DND-41 (cell line): Measurements from ENCODE around the gene PANK1.

ENCODE experiments used
- ATAC-seq: fragments of 200-7000 bp; cut with Tn5 transposase; 3 replicates; pipeline ENCODE4 v1.9.1; 2021; ENCODE audit warnings: low read depth; ENCODE audit not compliant: insufficient read depth
- DNase-seq: peaks from one replicate; pipeline ENCODE4 v3.0.0-alpha.2; 2020
- H2AFZ ChIP-seq: 2 replicates; pipeline ENCODE4 v1.6.0; 2012; ENCODE audit warnings: low read depth, low read length
- H3K27ac ChIP-seq: 2 replicates; pipeline ENCODE4 v1.5.1; 2012; ENCODE audit warnings: low read length, inconsistent platforms
- H3K27me3 ChIP-seq: fragments of 200-600 bp; sonication (generic); 2 replicates; pipeline ENCODE4 v1.6.0; 2012; ENCODE audit warnings: low read length, mild to moderate bottlenecking, inconsistent platforms; ENCODE audit not compliant: insufficient read depth, poor library complexity
- H3K36me3 ChIP-seq: 2 replicates; pipeline ENCODE4 v1.5.1; 2012; ENCODE audit warnings: low read length, inconsistent platforms; ENCODE audit not compliant: insufficient read depth
- H3K4me1 ChIP-seq: 2 replicates; pipeline ENCODE4 v1.5.1; 2012; ENCODE audit warnings: mild to moderate bottlenecking, low read length; ENCODE audit not compliant: insufficient read depth
- H3K4me2 ChIP-seq: 2 replicates; pipeline ENCODE4 v1.6.0; 2012; ENCODE audit warnings: mild to moderate bottlenecking, moderate library complexity, low read length, inconsistent platforms; ENCODE audit not compliant: insufficient read depth
- H3K4me3 ChIP-seq, 2 experiments: fragments of 200-600 bp in 1 of 2; shearing (Covaris generic) in 1 of 2; 2 replicates each; pipeline ENCODE4 v1.5.1; 2012 to 2016; ENCODE audit warnings: inconsistent platforms in 2 of 2, low read length in 2 of 2, mild to moderate bottlenecking in 2 of 2, low read depth in 1 of 2, moderate library complexity in 1 of 2
- H3K79me2 ChIP-seq: 2 replicates; pipeline ENCODE4 v1.6.0; 2012; ENCODE audit warnings: low read length, inconsistent platforms; ENCODE audit not compliant: insufficient read depth
- H3K9ac ChIP-seq: 2 replicates; pipeline ENCODE4 v1.6.0; 2012; ENCODE audit warnings: low read depth, mild to moderate bottlenecking, inconsistent platforms, low read length, moderate library complexity
- H3K9me3 ChIP-seq: 2 replicates; pipeline ENCODE4 v1.5.1; 2012; ENCODE audit warnings: low read length, moderate library complexity, mild to moderate bottlenecking, inconsistent platforms; ENCODE audit not compliant: insufficient read depth, severe bottlenecking
- H4K20me1 ChIP-seq: 2 replicates; pipeline ENCODE4 v1.6.0; 2012; ENCODE audit warnings: low read length; ENCODE audit not compliant: insufficient read depth
- CTCF ChIP-seq: IDR thresholded peaks from 2 replicates; pipeline ENCODE4 v1.5.1; 2012; ENCODE audit warnings: borderline replicate concordance, low read length, moderate library complexity, mild to moderate bottlenecking; ENCODE audit not compliant: poor library complexity, severe bottlenecking; ENCODE audit errors: extremely low read depth
- EZH2 ChIP-seq: IDR thresholded peaks from 3 replicates; pipeline ENCODE4 v1.6.1; 2012; ENCODE audit warnings: borderline replicate concordance, low read depth, mild to moderate bottlenecking, moderate library complexity, low read length, inconsistent platforms; ENCODE audit not compliant: severe bottlenecking

Gene PANK1

DNA sequence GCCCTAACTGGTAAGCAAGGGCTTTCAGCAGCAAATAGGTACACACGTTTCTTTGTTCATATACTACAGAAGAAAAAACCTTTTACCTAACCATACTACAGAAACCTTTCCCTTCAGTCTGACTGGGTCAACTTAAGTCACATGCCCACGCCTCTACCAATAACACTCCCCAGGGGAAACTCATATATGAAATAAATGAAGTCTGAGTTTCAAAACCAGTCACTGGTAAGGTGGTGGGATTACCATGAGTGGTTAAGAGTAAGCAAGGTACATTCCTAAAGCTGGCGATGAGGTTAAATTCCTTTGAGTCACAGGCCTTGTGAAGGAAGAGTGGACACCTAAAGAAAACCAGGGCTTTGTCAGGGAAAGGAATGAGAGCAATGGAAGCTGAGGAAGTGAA lies 34.9 kb upstream of the PANK1 start:
- Histone ChIP-seq H2AFZ (no peak overlapping the region), H3K27ac (no peak overlapping the region), H3K27me3 (peaks cover 4% of the 10 kb centered on the region), H3K4me3 (no peak overlapping the region), H4K20me1 (no peaks in the 10 kb centered on the region), H3K9me3 (no peaks in the 10 kb centered on the region), H3K4me2 (no peak overlapping the region), H3K36me3 (no peaks in the 10 kb centered on the region), H3K4me1 (no peaks in the 10 kb centered on the region), H3K9ac (no peak overlapping the region), H3K79me2 (no peaks in the 10 kb centered on the region)
- no peak for DNase-seq
- no peak for ATAC-seq
- TF ChIP-seq CTCF: no peak

DNA sequence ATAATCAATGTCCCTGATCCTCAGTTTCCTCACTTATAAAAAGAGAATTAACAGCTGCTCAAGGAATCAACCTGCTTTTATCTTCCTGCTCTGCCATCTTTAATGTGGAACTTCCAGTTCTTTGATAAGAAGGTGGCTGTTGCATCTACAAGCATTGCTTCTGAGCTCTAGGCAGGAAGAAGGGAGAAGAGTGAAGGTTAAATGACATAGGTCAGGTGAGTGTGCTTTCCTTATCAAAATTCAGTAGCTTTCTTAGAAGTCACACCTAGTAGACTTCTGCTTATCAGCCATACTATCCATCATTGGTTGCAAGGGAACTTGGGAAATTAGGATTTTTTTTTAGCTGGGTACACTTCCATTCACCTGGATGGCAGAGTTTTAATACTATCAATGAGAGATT lies 32.3 kb upstream of the PANK1 start:
- no peaks in the 10 kb centered on the region for H3K9me3 ChIP-seq
- H3K79me2 ChIP-seq: no peaks in the 10 kb centered on the region
- no peak overlapping the region for H3K27ac ChIP-seq
- H3K36me3 ChIP-seq: no peaks in the 10 kb centered on the region
- no peak overlapping the region for H3K4me3 ChIP-seq
- H2AFZ ChIP-seq: no peak overlapping the region
- H3K4me1 ChIP-seq: no peaks in the 10 kb centered on the region
- no peaks in the 10 kb centered on the region for H3K27me3 ChIP-seq
- H4K20me1 ChIP-seq: no peaks in the 10 kb centered on the region
- no peak overlapping the region for H3K4me2 ChIP-seq
- TF ChIP-seq EZH2: no peak
- no peak for TF ChIP-seq CTCF
- no peak for ATAC-seq
- DNase-seq: no peak
- no peak overlapping the region for H3K9ac ChIP-seq

- DNase-seq (no peak), ATAC-seq (no peak)
- no peak for TF ChIP-seq CTCF
- no peak for TF ChIP-seq EZH2
- Histone ChIP-seq H3K36me3 (no peaks in the 10 kb centered on the region), H3K4me3 (no peak overlapping the region), H3K4me1 (no peaks in the 10 kb centered on the region), H3K4me2 (no peak overlapping the region), H3K27me3 (peaks cover 4% of the 10 kb centered on the region), H3K9me3 (no peaks in the 10 kb centered on the region), H3K79me2 (no peaks in the 10 kb centered on the region), H3K27ac (no peak overlapping the region), H3K9ac (no peak overlapping the region), H2AFZ (no peak overlapping the region), H4K20me1 (no peaks in the 10 kb centered on the region)
Observed at GRCh38 chr10:89670926-89671325, 25.9 kb upstream of the PANK1 start.

GRCh38 chr10:89669985-89670384 lies 24.9 kb upstream of the PANK1 start:
- no peaks in the 10 kb centered on the region for H4K20me1 ChIP-seq
- H3K4me3 ChIP-seq: no peak overlapping the region
- H3K27ac ChIP-seq: no peak overlapping the region
- H3K36me3 ChIP-seq: no peaks in the 10 kb centered on the region
- ATAC-seq (no peak), DNase-seq (no peak)
- H3K4me2 ChIP-seq: no peak overlapping the region
- H3K27me3 ChIP-seq: peaks cover 4% of the 10 kb centered on the region
- no peak overlapping the region for H2AFZ ChIP-seq
- H3K9me3 ChIP-seq: no peaks in the 10 kb centered on the region
- no peaks in the 10 kb centered on the region for H3K79me2 ChIP-seq
- TF ChIP-seq CTCF (no peak), EZH2 (no peak)
- no peak overlapping the region for H3K9ac ChIP-seq
- H3K4me1 ChIP-seq: no peaks in the 10 kb centered on the region
